ENCODE results near the gene SNAPC2. TPM values are rescaled to one million over a fixed set of nuclear protein-coding genes. Genes with fewer than 3 reads are reported as not detected.
A peak's percentile ranks its signal among the peaks of the same experiment; 100 is the strongest.

SNAPC2 gene
- total RNA-seq, 1 experiment from 2014 or later: 23.2 TPM

DNA sequence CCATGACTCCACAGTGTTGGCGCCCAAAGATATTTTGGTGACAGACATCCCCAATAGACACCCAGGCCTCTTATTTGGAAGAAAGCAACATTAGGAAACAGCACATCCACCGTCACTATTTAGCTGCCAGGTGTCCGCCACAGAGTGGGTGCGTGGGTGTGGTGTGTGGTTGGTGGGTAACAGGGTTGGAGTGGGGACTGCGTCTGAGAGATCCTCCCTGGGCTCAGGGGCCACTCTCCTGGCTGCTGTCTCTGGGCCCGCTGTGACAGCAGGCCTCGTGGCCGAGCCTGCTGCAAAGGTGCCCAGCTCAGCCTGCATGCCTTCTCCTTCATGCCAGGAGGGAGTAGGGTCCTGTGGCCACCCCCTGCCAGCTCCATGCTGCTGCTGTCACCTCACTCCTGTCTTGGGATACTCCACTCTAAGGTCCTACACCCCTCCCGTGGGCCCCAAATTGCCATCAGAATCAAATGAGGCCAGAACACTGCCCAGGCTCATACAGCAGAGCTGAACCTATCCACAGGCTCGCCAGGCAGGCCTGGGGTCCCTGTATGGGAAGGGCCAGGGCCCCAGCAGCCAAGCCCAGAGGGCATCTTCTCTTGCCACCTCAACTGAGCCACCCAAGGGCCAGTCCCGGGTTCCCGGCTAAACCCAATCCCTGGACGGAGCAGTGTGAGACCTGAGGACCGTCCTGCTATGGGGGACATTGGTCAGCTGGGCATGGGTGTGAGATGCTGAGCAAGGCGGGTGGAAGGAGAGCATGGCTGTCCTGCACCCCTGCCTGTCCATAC, 48.1 kb downstream of the SNAPC2 start:
- H3K27me3 Mint-ChIP-seq (ENCODE audit: low read depth): no peaks in the 10 kb centered on the region
- POLR2A ChIA-PET: no interaction called here
- peaks cover 55% of the 10 kb centered on the region for H3K36me3 Mint-ChIP-seq
- CTCF ChIA-PET: interaction anchor here (4.9 to 5.1 kb wide), 2 partner anchors 24 to 34 kb away, joined by 64 to 90 read pairs; partner anchors contain the start of gene TIMM44
- H3K4me1 Mint-ChIP-seq: peaks cover 24% of the 10 kb centered on the region
- TF ChIP-seq ZNF219 (CRISPR knock-in tag; IDR thresholded peaks at IDR 0.05; ENCODE audit: borderline replicate concordance): no peak
- TF ChIP-seq HMGA2 (CRISPR knock-in tag; IDR thresholded peaks at IDR 0.05): no peak
- no peak overlapping the region; the same call in 1 of the 2 replicates for H3K4me3 Mint-ChIP-seq
- no peak for ATAC-seq
- H3K9me3 Mint-ChIP-seq: no peaks in the 10 kb centered on the region
- no peak for DNase-seq (ENCODE audit: low spot score)
- H3K27ac Mint-ChIP-seq: peak overlapping the region; percentile 68

DNA sequence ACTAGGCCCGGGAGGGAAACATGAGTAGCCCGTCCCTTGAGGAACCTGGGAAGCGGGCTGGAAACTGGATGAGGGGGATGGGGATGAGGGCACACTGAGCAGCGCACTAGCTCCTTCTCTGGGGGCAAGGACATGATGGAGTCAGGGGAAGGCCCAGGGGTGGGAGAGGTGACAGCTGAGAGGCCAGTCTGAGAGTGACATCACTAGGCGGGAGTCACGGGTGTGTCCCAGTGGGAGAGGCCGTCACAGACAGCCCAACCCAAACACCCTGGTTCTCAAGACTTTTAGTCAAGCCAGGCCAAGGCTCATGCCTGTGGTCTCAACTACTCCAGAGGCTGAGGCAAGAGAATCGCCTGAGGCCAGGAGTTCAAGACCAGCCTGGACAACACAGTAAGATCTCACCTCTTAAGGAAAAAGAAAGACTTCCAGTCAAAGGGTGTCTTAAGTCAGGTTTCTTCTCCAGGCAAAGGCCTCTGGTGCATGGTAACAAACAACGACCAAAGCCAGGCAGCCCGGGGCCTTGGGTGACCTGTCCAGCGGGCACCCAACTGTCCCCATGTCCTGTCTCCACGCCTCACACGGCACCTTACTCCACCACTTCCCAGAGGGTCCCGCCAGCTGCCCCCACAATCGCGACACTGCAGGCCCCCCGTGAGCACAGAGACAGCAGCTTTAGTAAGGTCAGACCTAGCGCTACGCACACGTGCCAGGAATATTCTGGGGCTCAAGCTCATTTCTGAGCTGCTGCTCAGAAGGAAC, 48.8 kb downstream of the SNAPC2 start:
- CTCF ChIA-PET: interaction anchor here (0.6 to 5.1 kb wide), 9 partner anchors 9 to 131 kb away, joined by 3 to 90 read pairs (median 13); partner anchors contain the start of gene TIMM44
- H3K27ac Mint-ChIP-seq: peak overlapping the region; percentile 91

DNA sequence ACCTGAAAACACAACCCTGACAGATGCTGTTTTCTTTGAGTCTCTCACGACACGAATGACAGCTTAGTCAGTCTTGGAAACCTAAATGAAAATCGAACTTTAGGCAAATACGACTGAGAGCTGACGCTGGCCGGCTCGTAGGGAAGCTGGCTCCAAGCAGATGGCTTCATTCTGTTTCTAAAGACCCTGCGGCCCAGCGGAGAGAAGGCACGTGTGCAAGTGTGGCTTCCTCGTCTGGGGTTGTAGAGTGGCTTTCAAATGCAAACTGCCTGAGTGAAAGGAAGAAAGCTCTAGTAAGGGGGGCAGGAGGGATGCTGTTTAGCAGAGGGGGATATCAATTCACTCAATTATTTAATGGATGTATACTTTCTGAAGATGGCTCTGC, 49.4 kb downstream of the SNAPC2 start:
- ChIA-PET CTCF (interaction anchor here (0.6 to 5.1 kb wide), 13 partner anchors 9 to 444 kb away, joined by 3 to 90 read pairs (median 12); partner anchors contain the start of genes MARCHF2 and TIMM44), POLR2A (interaction anchor here (0.6 to 1.1 kb wide), 2 partner anchors 26 to 98 kb away, joined by 3 to 6 read pairs; partner anchors contain the start of gene TIMM44)
- Mint-ChIP-seq H3K4me3 (peak overlapping the region; percentile 24; the same call in 1 of the 2 replicates), H3K9me3 (no peaks in the 10 kb centered on the region), H3K4me1 (peaks cover 24% of the 10 kb centered on the region), H3K27me3 (ENCODE audit: low read depth) (no peaks in the 10 kb centered on the region), H3K27ac (peak overlapping the region; percentile 91), H3K36me3 (peaks cover 58% of the 10 kb centered on the region)
- peak; percentile 65 for DNase-seq (ENCODE audit: low spot score)
- ATAC-seq: peak; percentile 77
- TF ChIP-seq, protein P1, sequence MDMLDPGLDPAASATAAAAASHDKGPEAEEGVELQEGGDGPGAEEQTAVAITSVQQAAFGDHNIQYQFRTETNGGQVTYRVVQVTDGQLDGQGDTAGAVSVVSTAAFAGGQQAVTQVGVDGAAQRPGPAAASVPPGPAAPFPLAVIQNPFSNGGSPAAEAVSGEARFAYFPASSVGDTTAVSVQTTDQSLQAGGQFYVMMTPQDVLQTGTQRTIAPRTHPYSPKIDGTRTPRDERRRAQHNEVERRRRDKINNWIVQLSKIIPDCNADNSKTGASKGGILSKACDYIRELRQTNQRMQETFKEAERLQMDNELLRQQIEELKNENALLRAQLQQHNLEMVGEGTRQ (CRISPR knock-in tag; IDR thresholded peaks at IDR 0.05): peak; percentile 74
- TF ChIP-seq, protein P2, sequence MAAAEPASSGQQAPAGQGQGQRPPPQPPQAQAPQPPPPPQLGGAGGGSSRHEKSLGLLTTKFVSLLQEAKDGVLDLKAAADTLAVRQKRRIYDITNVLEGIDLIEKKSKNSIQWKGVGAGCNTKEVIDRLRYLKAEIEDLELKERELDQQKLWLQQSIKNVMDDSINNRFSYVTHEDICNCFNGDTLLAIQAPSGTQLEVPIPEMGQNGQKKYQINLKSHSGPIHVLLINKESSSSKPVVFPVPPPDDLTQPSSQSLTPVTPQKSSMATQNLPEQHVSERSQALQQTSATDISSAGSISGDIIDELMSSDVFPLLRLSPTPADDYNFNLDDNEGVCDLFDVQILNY (CRISPR knock-in tag; IDR thresholded peaks at IDR 0.05): no peak
- no peak for TF ChIP-seq NR1H2 (CRISPR knock-in tag; IDR thresholded peaks at IDR 0.05)
- TF ChIP-seq FOXP1 (CRISPR knock-in tag; IDR thresholded peaks at IDR 0.05; ENCODE audit: borderline replicate concordance): no peak
- TF ChIP-seq, protein P3, sequence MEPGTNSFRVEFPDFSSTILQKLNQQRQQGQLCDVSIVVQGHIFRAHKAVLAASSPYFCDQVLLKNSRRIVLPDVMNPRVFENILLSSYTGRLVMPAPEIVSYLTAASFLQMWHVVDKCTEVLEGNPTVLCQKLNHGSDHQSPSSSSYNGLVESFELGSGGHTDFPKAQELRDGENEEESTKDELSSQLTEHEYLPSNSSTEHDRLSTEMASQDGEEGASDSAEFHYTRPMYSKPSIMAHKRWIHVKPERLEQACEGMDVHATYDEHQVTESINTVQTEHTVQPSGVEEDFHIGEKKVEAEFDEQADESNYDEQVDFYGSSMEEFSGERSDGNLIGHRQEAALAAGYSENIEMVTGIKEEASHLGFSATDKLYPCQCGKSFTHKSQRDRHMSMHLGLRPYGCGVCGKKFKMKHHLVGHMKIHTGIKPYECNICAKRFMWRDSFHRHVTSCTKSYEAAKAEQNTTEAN (CRISPR knock-in tag; IDR thresholded peaks at IDR 0.05): no peak
- TF ChIP-seq, protein P4, sequence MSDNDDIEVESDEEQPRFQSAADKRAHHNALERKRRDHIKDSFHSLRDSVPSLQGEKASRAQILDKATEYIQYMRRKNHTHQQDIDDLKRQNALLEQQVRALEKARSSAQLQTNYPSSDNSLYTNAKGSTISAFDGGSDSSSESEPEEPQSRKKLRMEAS (CRISPR knock-in tag; IDR thresholded peaks at IDR 0.05): peak; percentile 89
- TF ChIP-seq, protein P5, sequence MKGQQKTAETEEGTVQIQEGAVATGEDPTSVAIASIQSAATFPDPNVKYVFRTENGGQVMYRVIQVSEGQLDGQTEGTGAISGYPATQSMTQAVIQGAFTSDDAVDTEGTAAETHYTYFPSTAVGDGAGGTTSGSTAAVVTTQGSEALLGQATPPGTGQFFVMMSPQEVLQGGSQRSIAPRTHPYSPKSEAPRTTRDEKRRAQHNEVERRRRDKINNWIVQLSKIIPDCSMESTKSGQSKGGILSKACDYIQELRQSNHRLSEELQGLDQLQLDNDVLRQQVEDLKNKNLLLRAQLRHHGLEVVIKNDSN (CRISPR knock-in tag; IDR thresholded peaks at IDR 0.05): peak; percentile 75; the same call in 1 of the 2 replicates
- TF ChIP-seq FOXK1 (CRISPR knock-in tag; IDR thresholded peaks at IDR 0.05): peak; percentile 38; the same call in 1 of the 2 replicates
- no peak for TF ChIP-seq ZNF416 (CRISPR knock-in tag; IDR thresholded peaks at IDR 0.05)
- TF ChIP-seq, protein P6, sequence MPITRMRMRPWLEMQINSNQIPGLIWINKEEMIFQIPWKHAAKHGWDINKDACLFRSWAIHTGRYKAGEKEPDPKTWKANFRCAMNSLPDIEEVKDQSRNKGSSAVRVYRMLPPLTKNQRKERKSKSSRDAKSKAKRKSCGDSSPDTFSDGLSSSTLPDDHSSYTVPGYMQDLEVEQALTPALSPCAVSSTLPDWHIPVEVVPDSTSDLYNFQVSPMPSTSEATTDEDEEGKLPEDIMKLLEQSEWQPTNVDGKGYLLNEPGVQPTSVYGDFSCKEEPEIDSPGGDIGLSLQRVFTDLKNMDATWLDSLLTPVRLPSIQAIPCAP (CRISPR knock-in tag; IDR thresholded peaks at IDR 0.05): no peak

More for the DNA sequence above, 48.8 kb downstream of the SNAPC2 start:
- Mint-ChIP-seq H3K27me3 (ENCODE audit: low read depth) (no peaks in the 10 kb centered on the region), H3K36me3 (peaks cover 57% of the 10 kb centered on the region), H3K9me3 (no peaks in the 10 kb centered on the region), H3K4me1 (peaks cover 24% of the 10 kb centered on the region), H3K4me3 (peak overlapping the region; percentile 24)
- ATAC-seq (no peak), DNase-seq (ENCODE audit: low spot score) (no peak)
- POLR2A ChIA-PET: interaction anchor here (1.1 kb wide), 1 partner anchor 26 kb away, joined by 6 read pairs; the partner anchor contains the start of gene TIMM44
- TF ChIP-seq, protein P7, sequence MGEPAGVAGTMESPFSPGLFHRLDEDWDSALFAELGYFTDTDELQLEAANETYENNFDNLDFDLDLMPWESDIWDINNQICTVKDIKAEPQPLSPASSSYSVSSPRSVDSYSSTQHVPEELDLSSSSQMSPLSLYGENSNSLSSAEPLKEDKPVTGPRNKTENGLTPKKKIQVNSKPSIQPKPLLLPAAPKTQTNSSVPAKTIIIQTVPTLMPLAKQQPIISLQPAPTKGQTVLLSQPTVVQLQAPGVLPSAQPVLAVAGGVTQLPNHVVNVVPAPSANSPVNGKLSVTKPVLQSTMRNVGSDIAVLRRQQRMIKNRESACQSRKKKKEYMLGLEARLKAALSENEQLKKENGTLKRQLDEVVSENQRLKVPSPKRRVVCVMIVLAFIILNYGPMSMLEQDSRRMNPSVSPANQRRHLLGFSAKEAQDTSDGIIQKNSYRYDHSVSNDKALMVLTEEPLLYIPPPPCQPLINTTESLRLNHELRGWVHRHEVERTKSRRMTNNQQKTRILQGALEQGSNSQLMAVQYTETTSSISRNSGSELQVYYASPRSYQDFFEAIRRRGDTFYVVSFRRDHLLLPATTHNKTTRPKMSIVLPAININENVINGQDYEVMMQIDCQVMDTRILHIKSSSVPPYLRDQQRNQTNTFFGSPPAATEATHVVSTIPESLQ (CRISPR knock-in tag; IDR thresholded peaks at IDR 0.05): no peak
- TF ChIP-seq, protein P6 (CRISPR knock-in tag; IDR thresholded peaks at IDR 0.05): no peak
- TF ChIP-seq TEAD1 (CRISPR knock-in tag; IDR thresholded peaks at IDR 0.05) (0 out of 2 replicates have a peak, but pooled peaks have one; percentile 11), NR1H2 (CRISPR knock-in tag; IDR thresholded peaks at IDR 0.05) (no peak)
- TF ChIP-seq, protein P8, sequence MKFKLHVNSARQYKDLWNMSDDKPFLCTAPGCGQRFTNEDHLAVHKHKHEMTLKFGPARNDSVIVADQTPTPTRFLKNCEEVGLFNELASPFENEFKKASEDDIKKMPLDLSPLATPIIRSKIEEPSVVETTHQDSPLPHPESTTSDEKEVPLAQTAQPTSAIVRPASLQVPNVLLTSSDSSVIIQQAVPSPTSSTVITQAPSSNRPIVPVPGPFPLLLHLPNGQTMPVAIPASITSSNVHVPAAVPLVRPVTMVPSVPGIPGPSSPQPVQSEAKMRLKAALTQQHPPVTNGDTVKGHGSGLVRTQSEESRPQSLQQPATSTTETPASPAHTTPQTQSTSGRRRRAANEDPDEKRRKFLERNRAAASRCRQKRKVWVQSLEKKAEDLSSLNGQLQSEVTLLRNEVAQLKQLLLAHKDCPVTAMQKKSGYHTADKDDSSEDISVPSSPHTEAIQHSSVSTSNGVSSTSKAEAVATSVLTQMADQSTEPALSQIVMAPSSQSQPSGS (CRISPR knock-in tag; IDR thresholded peaks at IDR 0.05; ENCODE audit: borderline replicate concordance, low read depth): no peak

Measured in WTC11 (cell line).